Heart right ventricle (tissue), 16 donors: ENCODE measurements around the gene ATP6V1B1. TPM values are rescaled to one million over a fixed set of nuclear protein-coding genes. Genes with fewer than 3 reads are reported as not detected.

Experiments used
- ATAC-seq, 8 donors: fragments of 200-7000 bp; cut with Tn5 transposase; one replicate each; pipeline ENCODE4 v1.9.1; 2020; ENCODE audit warnings: mild to moderate bottlenecking in 8 of 8, moderate library complexity in 8 of 8, moderate number of reproducible peaks in 1 of 8
- DNase-seq, 2 donors: peaks; one replicate each; pipeline ENCODE4 v3.0.0-alpha.2; 2020
- H3K27ac ChIP-seq, 10 donors: fragments of 200-600 bp; sonication (generic) in 2 of 10; one replicate each; pipeline versions ENCODE4 v1.5.0 to v1.8.0; 2020 to 2022; ENCODE audit warnings: mild to moderate bottlenecking in 3 of 10
- H3K27me3 ChIP-seq, 7 donors: fragments of 200-600 bp; one replicate each; pipeline ENCODE4 v1.8.0; 2021 to 2022; ENCODE audit warnings: mild to moderate bottlenecking in 2 of 7
- H3K36me3 ChIP-seq, 9 donors: fragments of 200-600 bp; sonication (generic) in 1 of 9; one replicate each; pipeline versions ENCODE4 v1.5.0 to v1.8.0; 2020 to 2022; ENCODE audit warnings: mild to moderate bottlenecking in 2 of 9
- H3K4me1 ChIP-seq, 9 donors: fragments of 200-600 bp; sonication (generic) in 1 of 9; one replicate each; pipeline versions ENCODE4 v1.5.0 to v1.8.0; 2020 to 2022; ENCODE audit warnings: mild to moderate bottlenecking in 4 of 9
- H3K4me3 ChIP-seq, 10 donors: fragments of 200-600 bp; sonication (generic) in 2 of 10; one replicate each; pipeline versions ENCODE4 v1.5.0 to v1.8.0; 2020 to 2022; ENCODE audit warnings: mild to moderate bottlenecking in 7 of 10, moderate library complexity in 2 of 10
- H3K9me3 ChIP-seq, 11 donors: fragments of 200-600 bp in 10 of 11; sonication (generic) in 2 of 11; one replicate each; pipeline versions ENCODE4 v1.5.0 to v1.8.0; 2013 to 2022; ENCODE audit warnings: mild to moderate bottlenecking in 2 of 11, control low read depth in 1 of 11, moderate library complexity in 1 of 11
- CTCF ChIP-seq, 9 donors: fragments of 200-600 bp; sonication (generic) in 2 of 9; IDR thresholded peaks; one replicate each; pipeline versions ENCODE4 v1.5.0 to v1.8.0; 2021 to 2022; ENCODE audit warnings: antibody characterized with exemption in 9 of 9, mild to moderate bottlenecking in 5 of 9, moderate library complexity in 1 of 9
- WGBS, 2 donors: extraction: QIAGEN DNeasy Blood & Tissue Kit; methylation state at CpG; one replicate each; pipeline ENCODE4 v1.1.7; 2013; ENCODE audit warnings: inconsistent platforms in 1 of 2; 5-methylcytosine and 5-hydroxymethylcytosine counted together
- intact Hi-C, 10 donors: fragments of 100-400 bp; cut with DNase I; formaldehyde crosslinking; loops; one replicate each; pipeline versions ENCODE4 v1.11.1 to v1.14.2; 2022
- polyA plus RNA-seq, 2 donors: library from polyadenylated mRNA; stranded (reverse); fragments of 200-250 nt; gene quantifications; one replicate each; pipeline ENCODE4 v1.2.3, GENCODE V29; 2013
- total RNA-seq, 10 donors: library from RNA; stranded (reverse); fragmentation: NEBNext Ultra II Directional in 3 of 10; extraction: Animal tissue kit (Norgen Biotek cat#: 25700) in 3 of 10; gene quantifications; one replicate each; pipeline versions ENCODE4 v1.2.1 to v1.2.4, GENCODE V29; 2021 to 2023
- donor health status: Arrhythmogenic right ventricular cardiomyopathy.
- donor health status: ischemic (EF 13 %, LVEDD 7.1; RV severe dilation, severe dysfunction).
- donor health status: healthy with polysubstance abuse.
- donor health status: DM: no; HTN: yes; CAD: no.
- donor health status: DM: no; HTN: no; CAD: no.
- donor health status: ischemic (EF 25% LVEDD 6.9; RV normal size, moderate dysfunction).
- donor health status: ischemic (EF 25% LVEDD 5.7; RV mildly dilated, moderate dysfunction).
- donor health status: healthy.
- donor health status: DM: yes; HTN: yes; CAD: no.
- donor health status: Ischemic cardiomyopathy.
- donor health status: ischemic (EF 35%, LVEDD 5.7; RV mildly dilated, moderate dysfunction).
- donor health status: nonischemic (EF 11% LVEDD 7.7; RV severe dilation, severe dysfunction).
- donor health status: DM: yes; HTN: yes; CAD: no.
- donor health status: PGD.
- donor health status: ischemic (EF 29% LVEDD 5.4; RV normal size, mild dysfunction).
- donor health status: nonischemic (EF 23%, LVEDD 6.1; RV moderate dilation, normal function).

ATP6V1B1 gene
- total and polyA plus RNA-seq, 12 donors, result 0.28 to 6.4 (median 0.88) TPM; not detected in 4

- no peak for TF ChIP-seq CTCF (IDR thresholded peaks at IDR 0.05)
- Histone ChIP-seq H3K27me3 (peaks cover 0 to 24% (median 12%) of the 10 kb centered on the region in 7 donors), H3K4me1 (peaks cover 0 to 22% (median 3%) of the 10 kb centered on the region in 9 donors), H3K9me3 (no peaks in the 10 kb centered on the region), H3K36me3 (no peaks in the 10 kb centered on the region), H3K27ac (no peak overlapping the region), H3K4me3 (no peak overlapping the region)
- 97 to 98% methylated on average over 12 of the region's 12 CpGs for WGBS, 2 donors
- DNase-seq (no peak), ATAC-seq (no peak)
- intact Hi-C loops, result loop anchor here in 5 of 10 donors (2.0 to 10.0 kb wide), 2 partner anchors 50 to 136 kb away; no protein-coding TSS in a partner anchor
These were observed 14.7 kb upstream of the ATP6V1B1 start for GRCh38 chr2:70921031-70921430.

GRCh38 chr2:70921839-70922234 is 13.9 kb upstream of the ATP6V1B1 start:
- 41 to 43% methylated on average over 2 of the region's 2 CpGs for WGBS, 2 donors
- H3K4me1 ChIP-seq, result peaks cover 0 to 25% (median 6%) of the 10 kb centered on the region in 9 donors
- H3K4me3 ChIP-seq, result no peak overlapping the region
- no peaks in the 10 kb centered on the region for H3K36me3 ChIP-seq
- H3K27me3 ChIP-seq, result peaks cover 0 to 18% (median 12%) of the 10 kb centered on the region in 7 donors
- no peak for DNase-seq
- no peak for TF ChIP-seq CTCF (IDR thresholded peaks at IDR 0.05)
- no peak for ATAC-seq
- no peak overlapping the region for H3K27ac ChIP-seq
- H3K9me3 ChIP-seq, result no peaks in the 10 kb centered on the region
- intact Hi-C loops, result loop anchor here in 5 of 10 donors (2.0 to 10.0 kb wide), 2 partner anchors 51 to 137 kb away; no protein-coding TSS in a partner anchor

GRCh38 chr2:70922235-70923234 is 13.2 kb upstream of the ATP6V1B1 start:
- WGBS, 2 donors, result 70 to 76% methylated on average over 18 of the region's 18 CpGs
- peaks cover 0 to 11% (median 9%) of the 10 kb centered on the region in 7 donors for H3K27me3 ChIP-seq
- no peak for TF ChIP-seq CTCF (IDR thresholded peaks at IDR 0.05)
- ATAC-seq (peak in 1 of 8 donors; percentile 32), DNase-seq (no peak)
- no peaks in the 10 kb centered on the region for H3K9me3 ChIP-seq
- no peak overlapping the region for H3K27ac ChIP-seq
- peaks cover 0 to 25% (median 6%) of the 10 kb centered on the region in 9 donors for H3K4me1 ChIP-seq
- intact Hi-C loops, result loop anchor here in 1 of 10 donors (2.0 to 10.0 kb wide), 2 partner anchors 52 to 138 kb away; no protein-coding TSS in a partner anchor
- no peaks in the 10 kb centered on the region for H3K36me3 ChIP-seq
- no peak overlapping the region for H3K4me3 ChIP-seq

- no peak for ATAC-seq
- no peaks in the 10 kb centered on the region for H3K36me3 ChIP-seq
- no peak overlapping the region for H3K27ac ChIP-seq
- intact Hi-C loops, result loop anchor here in 1 of 10 donors (2.0 to 10.0 kb wide), 2 partner anchors 53 to 139 kb away; no protein-coding TSS in a partner anchor
- DNase-seq, result no peak
- WGBS, 2 donors, result 71 to 72% methylated on average over 10 of the region's 10 CpGs
- no peaks in the 10 kb centered on the region for H3K9me3 ChIP-seq
- H3K4me1 ChIP-seq, result peaks cover 0 to 25% (median 6%) of the 10 kb centered on the region in 9 donors
- TF ChIP-seq CTCF (IDR thresholded peaks at IDR 0.05), result peak in 3 of 9 donors; percentile 11 to 23 (median 22)
- peaks cover 0 to 6% (median 0%) of the 10 kb centered on the region in 7 donors for H3K27me3 ChIP-seq
- no peak overlapping the region for H3K4me3 ChIP-seq
These were observed 12.2 kb upstream of the ATP6V1B1 start for GRCh38 chr2:70923378-70924015.
